Panc1 (cell line): Measurements from ENCODE around the gene NAA16. TPM values are rescaled to one million over a fixed set of nuclear protein-coding genes. Genes with fewer than 3 reads are reported as not detected.

Experiments
- ATAC-seq: fragments of 200-7000 bp; cut with Tn5 transposase; 2 replicates; pipeline ENCODE4 v1.9.1; 2020; ENCODE audit warnings: mild to moderate bottlenecking, moderate library complexity
- BruUV-seq: library from RNA; stranded (reverse); fragments of 400-500 nt; replicated peaks from 2 replicates; lab custom pipeline; 2021; lab: Mats Ljungman, UMichigan
- CTCF ChIA-PET: fragments of 300-600 bp; sonication (Branson Sonifier 250); formaldehyde crosslinking; loops from one replicate; lab custom pipeline; 2022; ENCODE audit warnings: antibody characterized with exemption; lab: Charles Lee
- POLR2A ChIA-PET: fragments of 300-600 bp; sonication (Branson Sonifier 250); formaldehyde crosslinking; loops from one replicate; lab custom pipeline; 2022; ENCODE audit warnings: antibody characterized with exemption; lab: Charles Lee
- DNase-seq: peaks from one replicate; pipeline ENCODE4 v3.0.0-alpha.2; 2010; ENCODE audit warnings: low read depth, low spot score
- H3K27ac ChIP-seq: 2 replicates; pipeline ENCODE4 v1.5.1; 2011; ENCODE audit warnings: mild to moderate bottlenecking, low read length, inconsistent platforms
- H3K27me3 ChIP-seq: fragments of 200-500 bp; sonication (Bioruptor generic); 2 replicates; pipeline ENCODE4 v1.6.0; 2014; ENCODE audit warnings: low read length, inconsistent platforms; ENCODE audit not compliant: control insufficient read depth, insufficient read depth
- H3K36me3 ChIP-seq: fragments of 200-500 bp; sonication (Bioruptor generic); 2 replicates; pipeline ENCODE4 v1.5.1; 2014; ENCODE audit warnings: inconsistent platforms, mild to moderate bottlenecking, low read length, moderate library complexity; ENCODE audit not compliant: control insufficient read depth, insufficient read depth
- H3K4me1 ChIP-seq: 2 replicates; pipeline ENCODE4 v1.5.1; 2011; ENCODE audit warnings: inconsistent platforms, mild to moderate bottlenecking, low read length, moderate library complexity; ENCODE audit not compliant: control insufficient read depth, insufficient read depth
- H3K4me3 ChIP-seq, 2 experiments: 2 replicates each; pipeline ENCODE4 v1.5.1; 2011 to 2012; ENCODE audit warnings: low read depth in 2 of 2, low read length in 2 of 2, mild to moderate bottlenecking in 2 of 2, inconsistent platforms in 1 of 2, moderate library complexity in 1 of 2
- H3K9me3 ChIP-seq: fragments of 200-500 bp; sonication (Bioruptor generic); 2 replicates; pipeline ENCODE4 v1.5.1; 2014; ENCODE audit warnings: low read depth, mild to moderate bottlenecking, inconsistent platforms, low read length, moderate library complexity; ENCODE audit not compliant: control insufficient read depth, insufficient read depth
- POLR2AphosphoS5 ChIP-seq: IDR thresholded peaks from 2 replicates; pipeline ENCODE4 v1.6.1; 2012; ENCODE audit warnings: mild to moderate bottlenecking, low read depth, low read length, moderate library complexity
- SIN3A ChIP-seq: IDR thresholded peaks from 2 replicates; pipeline ENCODE4 v1.6.1; 2012; ENCODE audit warnings: low read depth, mild to moderate bottlenecking, low read length, moderate library complexity, borderline replicate concordance; ENCODE audit not compliant: insufficient read depth
- TCF7L2 ChIP-seq: IDR thresholded peaks from 2 replicates; pipeline ENCODE4 v1.6.1; 2011; ENCODE audit warnings: mild to moderate bottlenecking, low read depth, low read length, inconsistent platforms
- in situ Hi-C: cut with HindIII; loops from 2 replicates; pipeline ENCODE4 v1.10.0; 2016; ENCODE audit warnings: low sequenced_read_pairs, low pct_unique_long_range_greater_than_20kb
- intact Hi-C: fragments of 100-400 bp; cut with micrococcal nuclease; formaldehyde crosslinking; loops from one replicate; pipeline ENCODE4 v1.10.0; 2022; ENCODE audit not compliant: unreplicated experiment
- total RNA-seq: library from RNA; stranded (reverse); gene quantifications from one replicate; pipeline ENCODE4 v1.2.1, GENCODE V29; 2021; ENCODE audit not compliant: unreplicated experiment
- TF ChIP-seq, protein P1 (sequence below): fragments of 450-650 bp; IDR thresholded peaks from 2 replicates; pipeline ENCODE4 v1.5.1; 2017; ENCODE audit warnings: mild to moderate bottlenecking
- TF ChIP-seq, protein P2 (sequence below), 2 experiments: IDR thresholded peaks; 2 replicates each; pipeline ENCODE4 v1.6.1; 2011 to 2012; ENCODE audit warnings: low read depth in 2 of 2, control low read depth in 1 of 2, low read length in 1 of 2, mild to moderate bottlenecking in 1 of 2, moderate library complexity in 1 of 2; ENCODE audit not compliant: insufficient read depth in 1 of 2

The NAA16 gene
- total RNA-seq, 1 experiment from 2014 or later, result 24.2 TPM

DNA sequence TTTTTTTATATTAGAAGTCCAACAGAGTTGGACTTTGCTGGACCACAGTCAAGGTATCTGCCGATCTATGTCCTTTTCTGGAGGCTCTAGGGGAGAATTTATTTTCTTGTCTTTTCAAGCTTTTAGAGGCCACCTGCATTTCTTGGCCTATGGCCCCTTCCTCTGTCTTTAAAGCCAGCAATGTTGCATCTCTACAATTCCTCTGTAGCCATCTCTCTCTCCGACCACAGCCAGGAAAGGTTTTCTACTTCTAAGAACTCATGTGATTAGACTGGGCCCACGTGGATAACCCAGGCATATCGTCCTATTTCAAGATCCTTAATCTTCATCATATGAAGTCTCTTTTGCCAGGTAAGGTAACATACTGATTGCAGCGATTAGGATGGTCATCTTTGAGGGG is 102.8 kb downstream of the NAA16 start:
- in situ Hi-C loops (no loop called here), intact Hi-C loops (no loop called here)
- Histone ChIP-seq H3K27me3 (no peaks in the 10 kb centered on the region), H3K27ac (no peak overlapping the region), H3K9me3 (no peaks in the 10 kb centered on the region), H3K36me3 (no peaks in the 10 kb centered on the region), H3K4me3 (no peak overlapping the region), H3K4me1 (no peaks in the 10 kb centered on the region)
- ChIA-PET POLR2A (no interaction called here), CTCF (no interaction called here)
- TF ChIP-seq SIN3A (no peak), POLR2AphosphoS5 (no peak)
- TF ChIP-seq, protein P1, sequence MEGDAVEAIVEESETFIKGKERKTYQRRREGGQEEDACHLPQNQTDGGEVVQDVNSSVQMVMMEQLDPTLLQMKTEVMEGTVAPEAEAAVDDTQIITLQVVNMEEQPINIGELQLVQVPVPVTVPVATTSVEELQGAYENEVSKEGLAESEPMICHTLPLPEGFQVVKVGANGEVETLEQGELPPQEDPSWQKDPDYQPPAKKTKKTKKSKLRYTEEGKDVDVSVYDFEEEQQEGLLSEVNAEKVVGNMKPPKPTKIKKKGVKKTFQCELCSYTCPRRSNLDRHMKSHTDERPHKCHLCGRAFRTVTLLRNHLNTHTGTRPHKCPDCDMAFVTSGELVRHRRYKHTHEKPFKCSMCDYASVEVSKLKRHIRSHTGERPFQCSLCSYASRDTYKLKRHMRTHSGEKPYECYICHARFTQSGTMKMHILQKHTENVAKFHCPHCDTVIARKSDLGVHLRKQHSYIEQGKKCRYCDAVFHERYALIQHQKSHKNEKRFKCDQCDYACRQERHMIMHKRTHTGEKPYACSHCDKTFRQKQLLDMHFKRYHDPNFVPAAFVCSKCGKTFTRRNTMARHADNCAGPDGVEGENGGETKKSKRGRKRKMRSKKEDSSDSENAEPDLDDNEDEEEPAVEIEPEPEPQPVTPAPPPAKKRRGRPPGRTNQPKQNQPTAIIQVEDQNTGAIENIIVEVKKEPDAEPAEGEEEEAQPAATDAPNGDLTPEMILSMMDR, result no peak
- TF ChIP-seq, protein P2, sequence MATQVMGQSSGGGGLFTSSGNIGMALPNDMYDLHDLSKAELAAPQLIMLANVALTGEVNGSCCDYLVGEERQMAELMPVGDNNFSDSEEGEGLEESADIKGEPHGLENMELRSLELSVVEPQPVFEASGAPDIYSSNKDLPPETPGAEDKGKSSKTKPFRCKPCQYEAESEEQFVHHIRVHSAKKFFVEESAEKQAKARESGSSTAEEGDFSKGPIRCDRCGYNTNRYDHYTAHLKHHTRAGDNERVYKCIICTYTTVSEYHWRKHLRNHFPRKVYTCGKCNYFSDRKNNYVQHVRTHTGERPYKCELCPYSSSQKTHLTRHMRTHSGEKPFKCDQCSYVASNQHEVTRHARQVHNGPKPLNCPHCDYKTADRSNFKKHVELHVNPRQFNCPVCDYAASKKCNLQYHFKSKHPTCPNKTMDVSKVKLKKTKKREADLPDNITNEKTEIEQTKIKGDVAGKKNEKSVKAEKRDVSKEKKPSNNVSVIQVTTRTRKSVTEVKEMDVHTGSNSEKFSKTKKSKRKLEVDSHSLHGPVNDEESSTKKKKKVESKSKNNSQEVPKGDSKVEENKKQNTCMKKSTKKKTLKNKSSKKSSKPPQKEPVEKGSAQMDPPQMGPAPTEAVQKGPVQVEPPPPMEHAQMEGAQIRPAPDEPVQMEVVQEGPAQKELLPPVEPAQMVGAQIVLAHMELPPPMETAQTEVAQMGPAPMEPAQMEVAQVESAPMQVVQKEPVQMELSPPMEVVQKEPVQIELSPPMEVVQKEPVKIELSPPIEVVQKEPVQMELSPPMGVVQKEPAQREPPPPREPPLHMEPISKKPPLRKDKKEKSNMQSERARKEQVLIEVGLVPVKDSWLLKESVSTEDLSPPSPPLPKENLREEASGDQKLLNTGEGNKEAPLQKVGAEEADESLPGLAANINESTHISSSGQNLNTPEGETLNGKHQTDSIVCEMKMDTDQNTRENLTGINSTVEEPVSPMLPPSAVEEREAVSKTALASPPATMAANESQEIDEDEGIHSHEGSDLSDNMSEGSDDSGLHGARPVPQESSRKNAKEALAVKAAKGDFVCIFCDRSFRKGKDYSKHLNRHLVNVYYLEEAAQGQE (IDR thresholded peaks at IDR 0.05; ENCODE audit: insufficient read depth in 1 of 2, low read depth in 2 of 2, low read length in 1 of 2), result no peak
- DNase-seq (no peak), ATAC-seq (no peak)
- no TSS peak for BruUV-seq

DNA sequence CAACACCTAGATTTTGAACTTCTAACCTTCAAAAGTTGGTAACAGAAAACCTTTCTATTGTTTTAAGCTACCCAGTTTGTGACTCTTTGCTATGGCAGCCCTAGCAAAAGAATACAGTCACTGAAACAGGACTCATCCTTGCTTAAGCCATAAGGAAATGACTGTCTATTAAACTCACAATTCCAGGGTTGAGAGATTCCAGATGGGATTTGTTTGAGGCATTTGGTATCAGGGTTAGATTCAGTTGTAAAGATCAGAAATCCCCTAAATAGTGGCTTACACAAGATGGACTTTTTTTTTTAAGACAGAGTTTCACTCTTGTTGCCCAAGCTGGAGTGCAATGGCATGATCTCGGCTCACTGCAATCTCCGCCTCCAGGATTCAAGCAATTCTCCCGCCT is 105.2 kb downstream of the NAA16 start:
- H3K36me3 ChIP-seq, result no peaks in the 10 kb centered on the region
- intact Hi-C loops (no loop called here), in situ Hi-C loops (no loop called here)
- ATAC-seq, result no peak
- no TSS peak for BruUV-seq
- POLR2A ChIA-PET, result no interaction called here
- no peak for TF ChIP-seq POLR2AphosphoS5
- TF ChIP-seq TCF7L2, result no peak
- TF ChIP-seq, protein P2 (IDR thresholded peaks at IDR 0.05; ENCODE audit: insufficient read depth in 1 of 2, low read depth in 2 of 2, low read length in 1 of 2), result no peak
- TF ChIP-seq, protein P1, result no peak
- no peak for TF ChIP-seq SIN3A
- CTCF ChIA-PET, result no interaction called here
- no peak overlapping the region for H3K27ac ChIP-seq
- no peaks in the 10 kb centered on the region for H3K9me3 ChIP-seq
- no peak overlapping the region for H3K4me3 ChIP-seq
- H3K27me3 ChIP-seq, result no peaks in the 10 kb centered on the region
- H3K4me1 ChIP-seq, result no peaks in the 10 kb centered on the region
- DNase-seq, result no peak
